Activated CD8-positive, alpha-beta memory T cell treated with anti-CD3 and anti-CD28 coated beads, Interleukin-2, amount 10 ng/mL, durations not matched to agents 7 days and 5 days (primary cell): ENCODE results near the gene MRPS5. TPM values are rescaled to one million over a fixed set of nuclear protein-coding genes. Genes with fewer than 3 reads are reported as not detected.

Experiments used
- ATAC-seq: fragments of 150-1000 bp; cut with Tn5 transposase; one replicate; pipeline ENCODE4 v1.10.0; 2021; ENCODE audit warnings: moderate library complexity
- CTCF ChIA-PET: fragments of 350-600 bp; sonication (Branson Sonifier 250); formaldehyde crosslinking; loops from one replicate; lab custom pipeline; 2021; ENCODE audit warnings: antibody characterized with exemption; lab: Charles Lee
- DNase-seq: peaks from one replicate; pipeline ENCODE4 v3.0.0-alpha.2; 2020
- H3K27ac Mint-ChIP-seq: one replicate; pipeline ENCODE4 v1.8.0; 2021; ENCODE audit warnings: mild to moderate bottlenecking, mixed read lengths
- H3K27me3 Mint-ChIP-seq: one replicate; pipeline ENCODE4 v1.8.0; 2021; ENCODE audit warnings: mixed read lengths
- H3K36me3 Mint-ChIP-seq: one replicate; pipeline ENCODE4 v1.8.0; 2021; ENCODE audit warnings: mild to moderate bottlenecking, mixed read lengths
- H3K4me1 Mint-ChIP-seq: one replicate; pipeline ENCODE4 v1.8.0; 2021; ENCODE audit warnings: mixed read lengths
- H3K4me3 Mint-ChIP-seq: one replicate; pipeline ENCODE4 v1.8.0; 2021; ENCODE audit warnings: mild to moderate bottlenecking, moderate library complexity, mixed read lengths
- H3K9me3 Mint-ChIP-seq: one replicate; pipeline ENCODE4 v1.8.0; 2022; ENCODE audit warnings: low read depth, mixed read lengths
- total RNA-seq, 2 experiments: library from RNA; stranded (reverse); gene quantifications; one replicate each; pipeline ENCODE4 v1.2.3, GENCODE V29; 2021

Gene MRPS5
- total RNA-seq, 2 experiments from 2014 or later = 80.0 to 82.7 TPM

GRCh38 chr2:95079199-95079683 lies 42.4 kb downstream of the MRPS5 start:
- peaks cover 54% of the 10 kb centered on the region for H3K4me1 Mint-ChIP-seq
- H3K27me3 Mint-ChIP-seq = no peaks in the 10 kb centered on the region
- ATAC-seq (peak; percentile 32), DNase-seq (peak; percentile 70)
- no peak overlapping the region for H3K4me3 Mint-ChIP-seq
- peak overlapping the region; percentile 17 for H3K27ac Mint-ChIP-seq
- peaks cover 3% of the 10 kb centered on the region for H3K36me3 Mint-ChIP-seq
- CTCF ChIA-PET = interaction anchor here (0.7 to 12.5 kb wide), 30 partner anchors 8 to 123 kb away, joined by 3 to 414 read pairs (median 6); partner anchors contain the start of genes MAL, MRPS5 and ZNF2
- H3K9me3 Mint-ChIP-seq = no peaks in the 10 kb centered on the region

- Mint-ChIP-seq H3K4me3 (no peak overlapping the region), H3K9me3 (no peaks in the 10 kb centered on the region), H3K27ac (peak overlapping the region; percentile 1), H3K4me1 (peaks cover 66% of the 10 kb centered on the region), H3K36me3 (no peaks in the 10 kb centered on the region), H3K27me3 (no peaks in the 10 kb centered on the region)
- CTCF ChIA-PET = interaction anchor here (0.7 to 12.5 kb wide), 17 partner anchors 9 to 126 kb away, joined by 3 to 414 read pairs (median 8); partner anchors contain the start of genes MAL and MRPS5
- ATAC-seq = no peak
- DNase-seq = no peak
These were observed 43.6 kb downstream of the MRPS5 start for GRCh38 chr2:95077861-95078603.

- peaks cover under 1% of the 10 kb centered on the region for H3K27me3 Mint-ChIP-seq
- CTCF ChIA-PET = interaction anchor here (0.6 to 12.5 kb wide), 8 partner anchors 9 to 54 kb away, joined by 3 to 414 read pairs (median 46); partner anchors contain the start of genes MAL and MRPS5
- peak overlapping the region; percentile 44 for H3K27ac Mint-ChIP-seq
- peak overlapping the region; percentile 29 for H3K4me3 Mint-ChIP-seq
- H3K4me1 Mint-ChIP-seq = peaks cover 70% of the 10 kb centered on the region
- no peaks in the 10 kb centered on the region for H3K36me3 Mint-ChIP-seq
- H3K9me3 Mint-ChIP-seq = no peaks in the 10 kb centered on the region
- no peak for ATAC-seq
- DNase-seq = no peak
These were observed 44.1 kb downstream of the MRPS5 start for GRCh38 chr2:95077530-95077825.

- peak; percentile 93 for DNase-seq
- ATAC-seq = peak; percentile 80
- no peaks in the 10 kb centered on the region for H3K9me3 Mint-ChIP-seq
- peaks cover 75% of the 10 kb centered on the region for H3K4me1 Mint-ChIP-seq
- H3K36me3 Mint-ChIP-seq = no peaks in the 10 kb centered on the region
- H3K4me3 Mint-ChIP-seq = peak overlapping the region; percentile 67
- H3K27ac Mint-ChIP-seq = peak overlapping the region; percentile 90
- peaks cover 4% of the 10 kb centered on the region for H3K27me3 Mint-ChIP-seq
- CTCF ChIA-PET = interaction anchor here (0.6 to 12.5 kb wide), 11 partner anchors 9 to 140 kb away, joined by 3 to 414 read pairs (median 12); partner anchors contain the start of genes MAL, MRPS5 and ZNF514
These were observed 44.7 kb downstream of the MRPS5 start for GRCh38 chr2:95076705-95077529.

GRCh38 chr2:95075440-95076132 lies 46.0 kb downstream of the MRPS5 start:
- no peaks in the 10 kb centered on the region for H3K36me3 Mint-ChIP-seq
- H3K9me3 Mint-ChIP-seq = no peaks in the 10 kb centered on the region
- CTCF ChIA-PET = interaction anchor here (1.7 to 12.5 kb wide), 8 partner anchors 11 to 89 kb away, joined by 4 to 414 read pairs (median 46); partner anchors contain the start of genes MAL, MRPS5, ZNF2 and ZNF514
- no peak for DNase-seq
- peaks cover 75% of the 10 kb centered on the region for H3K4me1 Mint-ChIP-seq
- no peak for ATAC-seq
- H3K27me3 Mint-ChIP-seq = peaks cover 4% of the 10 kb centered on the region
- H3K4me3 Mint-ChIP-seq = peak overlapping the region; percentile 66
- peak overlapping the region; percentile 90 for H3K27ac Mint-ChIP-seq

GRCh38 chr2:95074663-95075439 lies 46.8 kb downstream of the MRPS5 start:
- peak overlapping the region; percentile 90 for H3K27ac Mint-ChIP-seq

GRCh38 chr2:95073856-95074662 lies 47.5 kb downstream of the MRPS5 start:
- peaks cover 65% of the 10 kb centered on the region for H3K4me1 Mint-ChIP-seq
- H3K27ac Mint-ChIP-seq = peak overlapping the region; percentile 90
- no peak for ATAC-seq
- peak; percentile 52 for DNase-seq
- H3K9me3 Mint-ChIP-seq = no peaks in the 10 kb centered on the region
- peaks cover 5% of the 10 kb centered on the region for H3K27me3 Mint-ChIP-seq
- peak overlapping the region; percentile 66 for H3K4me3 Mint-ChIP-seq
- no peaks in the 10 kb centered on the region for H3K36me3 Mint-ChIP-seq
- CTCF ChIA-PET = interaction anchor here (0.8 to 12.5 kb wide), 10 partner anchors 10 to 91 kb away, joined by 3 to 414 read pairs (median 22); partner anchors contain the start of genes MAL, MRPS5 and ZNF2

More at GRCh38 chr2:95074663-95075439, 46.8 kb downstream of the MRPS5 start:
- DNase-seq (peak; percentile 87), ATAC-seq (peak; percentile 70)
- no peaks in the 10 kb centered on the region for H3K36me3 Mint-ChIP-seq
- peaks cover 4% of the 10 kb centered on the region for H3K27me3 Mint-ChIP-seq
- peaks cover 70% of the 10 kb centered on the region for H3K4me1 Mint-ChIP-seq
- no peaks in the 10 kb centered on the region for H3K9me3 Mint-ChIP-seq
- peak overlapping the region; percentile 66 for H3K4me3 Mint-ChIP-seq
- CTCF ChIA-PET = interaction anchor here (0.9 to 12.5 kb wide), 10 partner anchors 10 to 90 kb away, joined by 3 to 414 read pairs (median 26); partner anchors contain the start of genes MAL, MRPS5, ZNF2 and ZNF514

- ATAC-seq = no peak
- Mint-ChIP-seq H3K27me3 (peaks cover 5% of the 10 kb centered on the region), H3K9me3 (no peaks in the 10 kb centered on the region), H3K27ac (no peak overlapping the region), H3K4me1 (peaks cover 50% of the 10 kb centered on the region), H3K4me3 (no peak overlapping the region), H3K36me3 (no peaks in the 10 kb centered on the region)
- peak; percentile 37 for DNase-seq
- CTCF ChIA-PET = interaction anchor here (0.7 to 10.1 kb wide), 5 partner anchors 8 to 48 kb away, joined by 3 to 149 read pairs (median 3); no protein-coding TSS in a partner anchor
These were observed 49.2 kb downstream of the MRPS5 start for GRCh38 chr2:95072424-95072823.

- peaks cover 47% of the 10 kb centered on the region for H3K4me1 Mint-ChIP-seq
- CTCF ChIA-PET = interaction anchor here (1.1 to 10.1 kb wide), 4 partner anchors 7 to 48 kb away, joined by 3 to 149 read pairs (median 3); no protein-coding TSS in a partner anchor
- DNase-seq (no peak), ATAC-seq (no peak)
- H3K9me3 Mint-ChIP-seq = no peaks in the 10 kb centered on the region
- H3K4me3 Mint-ChIP-seq = no peak overlapping the region
- no peak overlapping the region for H3K27ac Mint-ChIP-seq
- peaks cover 5% of the 10 kb centered on the region for H3K27me3 Mint-ChIP-seq
- H3K36me3 Mint-ChIP-seq = no peaks in the 10 kb centered on the region
These were observed 49.8 kb downstream of the MRPS5 start for GRCh38 chr2:95071856-95072255.

- peaks cover 24% of the 10 kb centered on the region for H3K4me1 Mint-ChIP-seq
- H3K9me3 Mint-ChIP-seq = no peaks in the 10 kb centered on the region
- DNase-seq = peak; percentile 33
- no peak overlapping the region for H3K27ac Mint-ChIP-seq
- no peak for ATAC-seq
- CTCF ChIA-PET = interaction anchor here (0.8 to 10.2 kb wide), 2 partner anchors 6 to 47 kb away, joined by 3 to 149 read pairs; no protein-coding TSS in a partner anchor
- H3K4me3 Mint-ChIP-seq = no peak overlapping the region
- H3K36me3 Mint-ChIP-seq = no peaks in the 10 kb centered on the region
- H3K27me3 Mint-ChIP-seq = peaks cover 8% of the 10 kb centered on the region
These were observed 52.1 kb downstream of the MRPS5 start for GRCh38 chr2:95069465-95069864.

- Mint-ChIP-seq H3K4me1 (peaks cover 19% of the 10 kb centered on the region), H3K27ac (no peak overlapping the region), H3K36me3 (no peaks in the 10 kb centered on the region), H3K4me3 (no peak overlapping the region), H3K9me3 (no peaks in the 10 kb centered on the region), H3K27me3 (peaks cover 8% of the 10 kb centered on the region)
- CTCF ChIA-PET = interaction anchor here (1.0 to 10.2 kb wide), 2 partner anchors 8 to 10 kb away, joined by 4 to 149 read pairs; no protein-coding TSS in a partner anchor
- DNase-seq (peak; percentile 23), ATAC-seq (no peak)
These were observed 53.4 kb downstream of the MRPS5 start for GRCh38 chr2:95068256-95068655.
